GM18867 (cell line): ENCODE measurements around the gene S100A1.

Source experiments
- ATAC-seq: cut with Tn5 transposase; IDR thresholded peaks from one replicate; pipeline ENCODE4 v1.9.1; 2021; ENCODE audit warnings: mild to moderate bottlenecking, moderate library complexity; ENCODE audit not compliant: unreplicated experiment

Gene S100A1

GRCh38 chr1:153679337-153680119, 51.3 kb downstream of the S100A1 start:
- ATAC-seq: no peak

GRCh38 chr1:153680120-153680403, 51.8 kb downstream of the S100A1 start:
- ATAC-seq: no peak
